OCI-M1 (cell line): ENCODE data around the gene TBC1D17.

Experiments used
- DNase-seq: peaks from one replicate; lab custom pipeline; 2025; lab: John Stamatoyannopoulos, UW

The TBC1D17 gene

GRCh38 chr19:49877879-49878743 is 609 bp downstream of the TBC1D17 start:
- peak; percentile 99 for DNase-seq

GRCh38 chr19:49878744-49879070 is 1.2 kb downstream of the TBC1D17 start:
- no peak for DNase-seq

GRCh38 chr19:49879243-49879963 is 1.9 kb downstream of the TBC1D17 start:
- DNase-seq = no peak

GRCh38 chr19:49880162-49880869 is 2.8 kb downstream of the TBC1D17 start:
- no peak for DNase-seq

GRCh38 chr19:49881186-49881585 is 3.7 kb downstream of the TBC1D17 start:
- DNase-seq = no peak

- no peak for DNase-seq
Observed at GRCh38 chr19:49881672-49882394, 4.3 kb downstream of the TBC1D17 start.

- no peak for DNase-seq
Observed at GRCh38 chr19:49882643-49883042, 5.1 kb downstream of the TBC1D17 start.

GRCh38 chr19:49883094-49883493 is 5.6 kb downstream of the TBC1D17 start:
- no peak for DNase-seq

- DNase-seq = no peak
Observed at GRCh38 chr19:49884109-49884508, 6.6 kb downstream of the TBC1D17 start.

- no peak for DNase-seq
Observed at GRCh38 chr19:49884760-49885159, 7.3 kb downstream of the TBC1D17 start.

GRCh38 chr19:49887037-49887664 is 9.6 kb downstream of the TBC1D17 start:
- DNase-seq = no peak

GRCh38 chr19:49887665-49888509 is 10.4 kb downstream of the TBC1D17 start:
- DNase-seq = no peak

GRCh38 chr19:49888510-49888824 is 11.0 kb downstream of the TBC1D17 start:
- no peak for DNase-seq

- DNase-seq = no peak
Observed at GRCh38 chr19:49889038-49889686, 11.7 kb downstream of the TBC1D17 start.

- DNase-seq = no peak
Observed at GRCh38 chr19:49889687-49890348, 12.3 kb downstream of the TBC1D17 start.

GRCh38 chr19:49890349-49891311 is 13.1 kb downstream of the TBC1D17 start:
- no peak for DNase-seq

GRCh38 chr19:49891393-49891792 is 13.9 kb downstream of the TBC1D17 start:
- DNase-seq = no peak

- no peak for DNase-seq
Observed at GRCh38 chr19:49892716-49893115, 15.2 kb downstream of the TBC1D17 start.
